Measurements from ENCODE around the gene KMO.

DNA sequence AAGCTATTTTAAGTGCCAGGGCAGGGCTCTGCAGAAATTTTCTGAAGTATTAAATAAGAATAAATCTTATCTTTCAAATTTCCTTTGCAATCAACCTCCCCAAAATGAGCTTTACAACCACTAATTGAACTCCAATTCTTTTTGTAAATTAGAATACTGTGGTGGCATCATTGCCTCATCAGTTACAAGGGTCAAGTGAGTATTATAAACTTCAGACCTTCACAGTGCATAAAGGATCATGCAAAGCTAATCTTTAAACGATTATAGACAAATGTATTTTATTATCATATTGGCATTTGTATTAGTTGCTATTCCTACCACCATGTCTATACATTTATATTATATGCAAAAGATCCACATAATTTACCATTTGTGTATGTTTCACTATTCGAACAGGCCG, 100.8 kb downstream of the KMO start:
- TF ChIP-seq RAD21 (IDR thresholded peaks at IDR 0.05; ENCODE audit: low read length) (no peak), POLR2A (IDR thresholded peaks at IDR 0.05; ENCODE audit: low read depth, low read length) (no peak), MAFK (IDR thresholded peaks at IDR 0.05; ENCODE audit: low read depth, low read length) (no peak), FOS (IDR thresholded peaks at IDR 0.05; ENCODE audit: low read depth, low read length) (no peak), SMC3 (IDR thresholded peaks at IDR 0.05; ENCODE audit: low read depth, low read length) (no peak), BHLHE40 (IDR thresholded peaks at IDR 0.05; ENCODE audit: low read depth, low read length) (no peak), NFE2L2 (IDR thresholded peaks at IDR 0.05; ENCODE audit: low read depth, low read length) (no peak), RFX5 (IDR thresholded peaks at IDR 0.05; ENCODE audit: low read depth, low read length) (no peak), CEBPB (IDR thresholded peaks at IDR 0.05; ENCODE audit: low read depth, low read length) (no peak), MXI1 (IDR thresholded peaks at IDR 0.05; ENCODE audit: borderline replicate concordance, low read depth, low read length) (no peak)
- TF ChIP-seq, protein P1, sequence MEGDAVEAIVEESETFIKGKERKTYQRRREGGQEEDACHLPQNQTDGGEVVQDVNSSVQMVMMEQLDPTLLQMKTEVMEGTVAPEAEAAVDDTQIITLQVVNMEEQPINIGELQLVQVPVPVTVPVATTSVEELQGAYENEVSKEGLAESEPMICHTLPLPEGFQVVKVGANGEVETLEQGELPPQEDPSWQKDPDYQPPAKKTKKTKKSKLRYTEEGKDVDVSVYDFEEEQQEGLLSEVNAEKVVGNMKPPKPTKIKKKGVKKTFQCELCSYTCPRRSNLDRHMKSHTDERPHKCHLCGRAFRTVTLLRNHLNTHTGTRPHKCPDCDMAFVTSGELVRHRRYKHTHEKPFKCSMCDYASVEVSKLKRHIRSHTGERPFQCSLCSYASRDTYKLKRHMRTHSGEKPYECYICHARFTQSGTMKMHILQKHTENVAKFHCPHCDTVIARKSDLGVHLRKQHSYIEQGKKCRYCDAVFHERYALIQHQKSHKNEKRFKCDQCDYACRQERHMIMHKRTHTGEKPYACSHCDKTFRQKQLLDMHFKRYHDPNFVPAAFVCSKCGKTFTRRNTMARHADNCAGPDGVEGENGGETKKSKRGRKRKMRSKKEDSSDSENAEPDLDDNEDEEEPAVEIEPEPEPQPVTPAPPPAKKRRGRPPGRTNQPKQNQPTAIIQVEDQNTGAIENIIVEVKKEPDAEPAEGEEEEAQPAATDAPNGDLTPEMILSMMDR (conservative IDR thresholded peaks at IDR 0.05; ENCODE audit: low read depth, low read length) = no peak

All from IMR-90 (cell line).